Skeletal muscle cell (primary cell): ENCODE measurements around the gene CSNK1G2.

ENCODE experiments used
- DNase-seq: peaks from one replicate; pipeline ENCODE4 v3.0.0-alpha.2; 2010; ENCODE audit warnings: low read depth
- H3K4me3 ChIP-seq: 2 replicates; pipeline ENCODE4 v1.5.1; 2011; ENCODE audit warnings: low read depth, mild to moderate bottlenecking, control low read depth, low read length, moderate library complexity

CSNK1G2 gene

DNA sequence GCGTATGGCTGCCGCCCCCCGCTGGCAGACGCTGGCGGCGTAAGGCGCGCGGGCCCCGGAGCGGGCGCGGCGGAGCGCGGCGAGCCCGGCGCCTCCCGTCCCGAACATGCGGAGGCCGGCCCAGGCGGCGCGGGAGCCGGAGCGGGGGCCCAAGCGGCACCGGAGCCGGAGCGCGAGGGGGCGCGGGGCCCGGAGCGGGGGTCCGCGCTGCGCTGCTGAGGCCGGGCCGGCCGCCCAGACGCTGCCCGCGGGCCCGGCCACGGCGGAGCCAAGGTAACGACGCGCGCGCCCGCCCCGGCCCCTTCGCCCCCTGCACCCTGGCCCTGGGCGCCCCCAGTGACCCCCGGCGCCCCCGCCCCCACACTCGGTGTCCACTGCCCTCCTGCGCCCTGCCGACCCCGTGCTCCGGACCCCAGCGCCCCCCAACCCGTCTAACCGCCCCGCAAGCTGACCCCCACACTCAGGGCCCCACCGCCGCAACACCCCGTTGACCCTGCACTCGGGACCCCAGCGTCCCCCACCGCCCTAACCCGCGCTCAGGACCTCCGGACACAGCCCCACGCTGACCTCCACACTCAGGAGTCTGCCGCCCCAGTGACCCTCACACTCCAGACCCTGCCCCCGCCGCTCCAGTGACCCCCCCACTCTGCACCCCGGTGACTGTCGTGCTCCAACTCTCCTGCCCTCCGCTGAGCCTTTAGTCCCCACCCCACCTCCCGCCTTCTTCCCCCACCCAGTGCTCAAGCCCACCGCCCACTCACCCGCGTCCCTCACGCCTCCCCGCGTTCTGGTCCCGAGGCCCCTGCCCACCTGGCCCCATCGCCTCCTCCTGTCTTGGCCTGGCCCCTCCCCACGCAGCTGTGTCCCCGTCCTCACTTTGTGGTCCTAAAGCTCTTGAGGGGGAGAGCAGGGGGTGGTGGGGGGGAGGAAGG lies at the start of gene CSNK1G2:
TSS of gene CSNK1G2 (plus strand) at position 27 of the 932 bp plus-strand sequence. CDS start 28,601 bp downstream, outside the sequence.
- peak within 1 kb of the TSS; percentile 79 for H3K4me3 ChIP-seq
- DNase-seq, result no peak

DNA sequence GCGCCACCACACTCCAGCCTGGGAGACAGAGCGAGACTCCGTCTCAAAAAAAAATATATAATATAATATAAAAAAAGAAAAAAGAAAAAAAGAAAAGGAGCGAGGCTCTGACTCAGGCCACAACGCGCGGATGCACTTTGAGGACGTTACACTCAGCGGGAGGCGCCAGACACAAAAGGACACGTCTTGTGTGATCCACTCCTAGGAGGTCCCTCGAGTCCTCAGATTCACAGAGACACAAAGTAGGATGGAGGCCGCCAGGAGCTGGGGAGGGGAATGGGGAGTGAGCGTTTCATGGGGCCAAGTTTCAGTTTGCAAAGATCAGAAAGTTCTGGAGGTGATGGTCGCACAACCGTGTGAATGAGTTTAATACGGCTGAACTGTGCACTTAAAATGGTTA lies 47.2 kb upstream of the CSNK1G2 start:
- no peak for DNase-seq
- H3K4me3 ChIP-seq, result no peak overlapping the region

DNA sequence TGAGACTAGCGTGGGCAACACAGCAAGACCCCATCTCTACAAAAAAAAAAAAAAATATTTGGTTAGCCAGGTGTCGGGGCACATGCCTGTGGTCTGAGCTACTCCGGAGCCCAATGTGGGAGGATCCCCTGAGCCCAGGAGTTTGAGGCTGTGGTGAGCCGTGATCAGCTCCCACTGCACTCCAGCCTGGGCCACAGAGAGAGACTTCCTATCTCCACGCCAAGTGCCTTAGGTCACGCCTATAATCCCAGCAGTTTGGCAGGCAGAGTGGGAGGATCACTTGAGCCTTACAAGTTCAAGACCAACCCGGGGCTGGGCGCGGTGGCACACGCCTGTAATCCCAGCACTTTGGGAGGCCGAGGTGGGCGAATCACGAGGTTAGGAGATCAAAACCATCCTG lies 44.5 kb upstream of the CSNK1G2 start:
- H3K4me3 ChIP-seq, result no peak overlapping the region
- no peak for DNase-seq

DNA sequence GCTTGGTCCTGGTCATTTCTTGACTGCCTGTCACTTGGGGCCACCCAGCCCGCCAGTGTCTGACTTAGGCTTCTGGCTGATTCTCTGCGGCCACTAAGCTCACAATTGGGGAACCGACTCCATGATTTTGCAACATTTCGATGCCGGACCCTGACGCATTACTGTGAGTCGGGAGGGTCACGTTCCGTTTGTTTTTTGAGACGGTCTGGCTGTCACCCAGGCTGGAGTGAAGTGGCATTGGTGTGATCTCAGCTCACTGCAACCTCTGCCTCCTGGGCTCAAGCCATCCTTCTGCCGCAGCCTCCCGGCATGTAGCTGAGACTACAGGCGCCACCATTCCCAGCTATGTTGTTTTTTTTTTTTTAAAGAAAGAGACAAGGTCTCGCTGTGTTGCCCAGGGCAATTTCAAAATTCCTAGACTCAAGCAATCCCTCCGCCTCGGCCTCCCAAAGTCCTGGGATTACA lies 39.0 kb upstream of the CSNK1G2 start:
- DNase-seq, result no peak
- no peak overlapping the region for H3K4me3 ChIP-seq

DNA sequence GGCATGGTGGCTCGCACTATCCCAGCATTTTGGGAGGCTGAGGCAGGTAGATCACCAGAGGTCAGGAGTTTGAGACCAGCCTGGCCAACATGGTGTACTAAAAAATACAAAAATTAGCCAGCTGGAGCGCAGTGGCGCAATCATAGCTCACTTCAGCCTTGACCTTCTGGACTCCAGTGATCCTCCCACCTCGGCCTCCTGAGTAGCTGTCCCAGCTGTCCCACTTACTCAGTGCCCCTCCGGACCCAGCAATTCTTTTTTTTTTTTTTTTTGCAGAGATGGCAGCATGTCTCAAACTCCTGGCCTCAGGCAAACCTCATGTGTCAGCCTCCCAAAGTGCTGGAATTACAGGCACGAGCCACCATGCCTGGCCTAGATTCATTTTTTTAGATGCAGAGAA lies 38.0 kb upstream of the CSNK1G2 start:
- DNase-seq, result no peak
- H3K4me3 ChIP-seq, result no peak overlapping the region

DNA sequence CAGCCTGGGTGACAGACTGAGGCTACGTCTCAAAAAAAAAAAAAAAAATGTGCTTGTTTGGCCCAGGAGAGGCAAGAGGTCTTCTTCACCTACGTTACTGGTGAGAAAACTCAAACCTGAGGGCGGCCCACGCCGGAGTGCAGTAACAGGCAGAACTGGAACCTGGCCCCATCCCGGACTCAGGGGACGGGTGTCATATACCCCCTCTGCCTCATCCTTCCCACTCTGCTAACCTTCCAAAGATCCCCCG lies 36.2 kb upstream of the CSNK1G2 start:
- DNase-seq, result no peak
- H3K4me3 ChIP-seq, result peak overlapping the region; percentile 66

DNA sequence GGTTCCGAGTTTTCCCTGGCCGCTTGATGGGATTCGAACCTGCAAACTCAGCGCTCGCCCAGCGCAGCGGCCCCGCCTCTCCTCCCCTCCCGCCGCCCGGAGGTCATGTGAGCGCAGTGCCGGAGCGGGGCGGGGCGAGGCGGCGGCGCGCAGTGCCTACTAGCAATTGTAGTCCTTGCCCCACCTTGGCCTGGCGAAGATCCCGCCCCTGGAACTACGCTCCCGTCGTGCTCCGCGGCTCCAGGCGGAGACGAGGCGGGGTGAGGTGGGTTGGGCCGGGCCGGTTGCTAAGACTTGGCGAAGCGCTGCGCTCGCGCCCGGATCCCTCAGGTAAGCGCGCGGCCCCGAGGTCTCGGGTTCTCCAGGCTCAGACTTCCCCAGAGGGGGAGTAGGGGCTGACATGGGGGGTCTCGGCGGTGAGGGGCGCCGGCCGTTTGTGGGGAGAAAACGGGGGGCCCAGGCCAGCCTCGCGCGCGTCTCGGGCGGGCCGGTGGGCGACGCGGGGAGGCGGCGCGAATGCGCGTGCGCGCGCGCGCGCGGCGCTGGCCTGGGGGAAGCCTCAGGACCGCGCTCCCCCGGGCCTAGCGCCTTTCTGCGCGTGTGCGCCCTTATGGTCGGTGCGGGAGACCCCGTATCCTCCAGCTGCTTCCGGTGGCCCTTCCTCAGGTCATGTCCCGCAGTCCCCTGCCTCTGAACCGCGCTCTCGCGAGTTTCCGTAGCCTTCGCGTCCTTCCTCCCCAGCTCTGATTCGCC lies 35.7 kb upstream of the CSNK1G2 start, which contains the start of the genes ADAT3 and SCAMP4:
TSS of gene ADAT3 (plus strand) at position 290 of the 753 bp plus-strand sequence. CDS start 6,649 bp downstream, outside the sequence.
TSS of gene SCAMP4 (plus strand) at position 290 of the 753 bp plus-strand sequence. CDS start 9,621 bp downstream, outside the sequence.
- peak within 1 kb of the TSS; percentile 66 for H3K4me3 ChIP-seq

DNA sequence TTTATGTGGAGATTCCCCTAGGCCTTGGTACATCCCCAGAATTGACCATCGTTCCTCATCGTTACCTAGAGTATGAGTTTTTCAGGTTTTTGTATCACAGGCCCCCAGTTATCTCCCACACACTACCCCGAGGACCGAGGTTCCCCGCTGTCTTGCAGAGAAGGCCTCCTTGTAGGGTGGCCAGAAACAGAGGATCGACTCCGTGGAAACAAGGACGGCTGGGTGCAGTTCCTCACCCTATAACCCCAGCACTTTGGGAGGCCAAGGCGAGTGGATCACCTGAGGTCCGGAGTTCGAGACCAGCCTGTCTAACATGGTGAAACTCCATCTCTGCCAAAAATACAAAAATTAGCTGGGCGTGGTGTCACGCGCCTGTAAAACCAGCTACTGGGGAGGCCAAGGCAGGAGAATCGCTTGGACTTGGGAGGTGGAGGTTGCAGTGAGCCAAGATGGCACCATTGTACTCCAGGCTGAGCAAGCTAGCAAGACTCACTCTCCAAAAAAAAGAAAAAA lies 35.1 kb upstream of the CSNK1G2 start:
- peak overlapping the region; percentile 66 for H3K4me3 ChIP-seq
- DNase-seq, result no peak

More for the DNA sequence above, 35.7 kb upstream of the CSNK1G2 start, which contains the start of the genes ADAT3 and SCAMP4:
- peak; percentile 97 for DNase-seq

DNA sequence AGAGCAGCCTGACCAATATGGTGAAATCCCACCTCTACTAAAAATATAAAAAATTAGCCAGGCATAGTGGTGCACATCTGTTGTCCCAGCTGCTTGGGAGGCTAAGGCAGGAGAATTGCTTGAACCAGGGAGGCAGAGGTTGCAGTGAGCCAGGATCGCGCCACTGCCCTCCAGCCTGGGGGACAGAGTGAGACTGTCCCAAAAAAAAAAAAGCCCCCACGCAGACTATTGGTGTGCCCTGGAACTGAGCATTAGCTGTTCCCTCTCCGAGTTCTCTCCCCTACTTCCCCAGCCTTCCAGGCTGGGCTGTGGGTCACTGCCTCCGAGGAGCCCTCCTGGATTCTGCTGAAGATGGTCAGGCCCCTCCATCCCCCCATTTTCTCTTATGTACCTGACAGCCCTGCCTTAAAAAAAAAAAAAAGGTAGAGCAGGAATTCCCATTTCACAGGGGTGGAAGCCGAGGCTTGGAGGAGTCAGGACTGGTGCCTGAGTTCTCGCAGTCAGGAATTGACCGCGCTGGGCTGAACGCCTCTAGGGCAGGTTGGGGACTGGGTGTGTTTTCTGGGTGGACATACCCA lies 33.9 kb upstream of the CSNK1G2 start:
- no peak overlapping the region for H3K4me3 ChIP-seq

DNA sequence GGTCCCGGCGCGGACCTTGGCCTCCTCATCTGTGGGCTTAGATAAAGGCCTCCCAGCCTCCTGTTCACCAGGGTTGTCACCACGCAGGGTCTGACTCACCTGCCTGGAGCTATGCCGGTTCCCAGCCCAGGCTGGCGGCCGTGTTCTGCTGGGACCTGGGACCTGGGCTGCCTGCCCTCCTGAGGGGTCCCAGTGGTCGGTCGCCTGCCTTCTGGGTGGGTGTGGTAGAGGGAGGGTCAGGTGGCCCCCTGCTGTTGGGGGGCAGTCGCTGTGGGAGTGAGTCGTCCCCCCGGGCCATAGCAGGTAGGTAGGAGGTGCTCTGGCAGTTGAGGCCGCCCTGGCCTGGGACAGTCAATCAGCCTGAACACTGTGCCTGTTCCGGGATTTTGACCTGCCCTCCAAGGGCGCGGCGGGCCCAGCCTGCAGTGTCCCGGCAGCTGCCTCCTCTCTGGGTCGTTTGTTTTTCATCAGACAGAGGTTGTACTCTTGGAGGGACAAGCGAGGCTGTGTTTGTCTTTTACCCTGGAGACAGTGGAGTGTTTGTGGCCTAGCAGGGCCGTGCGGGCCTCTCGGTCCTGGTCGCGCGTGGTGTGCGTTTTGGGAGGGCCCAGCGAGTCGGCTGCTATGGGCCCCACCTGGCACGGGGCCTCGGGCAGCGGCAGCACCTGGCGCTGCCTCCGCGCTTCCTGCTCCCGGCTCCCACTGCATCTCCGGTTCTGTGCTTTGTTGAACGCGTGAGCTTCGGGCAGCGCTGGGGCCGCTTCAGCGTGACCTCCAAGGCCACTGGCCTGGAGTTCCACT lies 33.2 kb upstream of the CSNK1G2 start:
- DNase-seq, result no peak
- H3K4me3 ChIP-seq, result no peak overlapping the region

More for the DNA sequence above, 33.9 kb upstream of the CSNK1G2 start:
- DNase-seq, result no peak

DNA sequence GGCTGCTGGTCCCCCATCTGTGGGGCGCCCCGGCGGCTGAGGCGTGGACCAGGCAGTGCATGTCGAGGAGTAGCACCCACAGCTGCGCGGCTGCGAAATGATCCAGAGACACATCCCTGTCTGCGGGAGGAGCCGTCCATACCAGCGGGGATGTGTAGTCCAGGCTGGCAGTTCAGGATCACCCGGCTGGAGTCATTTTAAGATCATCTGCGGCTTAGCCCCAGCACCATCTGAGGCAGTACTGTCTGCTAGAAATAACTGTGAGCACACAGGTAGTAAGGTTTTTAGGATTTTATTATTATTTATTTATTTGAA lies 32.7 kb upstream of the CSNK1G2 start:
- DNase-seq, result no peak
- H3K4me3 ChIP-seq, result no peak overlapping the region

DNA sequence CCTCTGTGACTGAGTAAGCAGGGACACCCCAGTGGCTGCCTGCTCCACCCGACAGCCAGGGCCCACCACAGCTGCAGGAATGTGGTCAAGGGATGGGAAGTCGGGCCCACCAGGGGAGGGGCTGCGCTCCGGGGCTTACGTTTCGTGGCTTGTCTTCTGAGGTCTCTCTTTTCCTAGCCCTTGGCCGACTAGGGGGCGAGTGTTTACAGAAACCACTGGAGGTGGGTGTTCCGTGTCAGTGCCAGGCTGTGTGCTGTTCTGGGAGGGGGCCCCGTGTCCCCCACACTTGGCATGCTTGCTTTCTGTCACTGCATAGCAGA lies 31.3 kb upstream of the CSNK1G2 start:
- H3K4me3 ChIP-seq, result no peak overlapping the region
- no peak for DNase-seq

DNA sequence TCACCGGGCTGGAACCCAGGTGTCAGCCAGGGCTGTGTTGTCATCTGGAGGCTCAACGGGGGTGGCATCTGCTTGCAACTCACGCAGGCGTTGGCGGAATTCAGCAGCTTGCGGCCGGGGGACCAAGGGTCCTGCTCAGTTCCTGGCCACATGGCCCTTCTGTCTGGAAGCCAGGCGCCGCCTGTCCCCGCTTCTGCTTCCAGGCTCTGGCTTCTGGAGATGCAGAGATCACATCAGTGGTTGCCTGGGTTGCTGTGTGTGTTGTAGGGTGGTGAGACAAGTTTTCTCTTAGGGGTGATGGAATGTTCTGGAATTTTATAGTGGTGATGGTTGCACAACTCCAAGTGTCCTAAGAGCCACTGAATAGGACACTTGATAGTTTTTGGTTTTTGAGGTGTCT lies 30.8 kb upstream of the CSNK1G2 start:
- H3K4me3 ChIP-seq, result no peak overlapping the region
- DNase-seq, result no peak

DNA sequence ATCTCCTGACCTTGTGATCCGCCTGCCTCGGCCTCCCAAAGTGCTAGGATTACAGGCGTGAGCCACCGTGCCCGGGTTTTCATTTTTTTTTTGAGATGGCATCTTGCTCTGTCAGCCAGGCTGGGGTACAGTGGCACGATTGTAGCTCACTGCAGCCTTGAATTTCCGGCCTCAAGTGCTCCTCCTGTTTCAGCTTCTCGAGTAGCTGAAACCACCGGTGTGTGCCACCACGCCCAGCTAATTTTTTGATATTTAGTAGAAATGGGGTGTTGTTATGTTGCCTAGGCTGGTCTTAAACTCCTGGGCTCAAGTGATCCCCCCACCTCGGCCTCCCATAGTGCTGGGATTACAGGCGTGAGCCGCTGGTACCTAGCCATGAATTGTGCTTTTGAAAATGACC lies 29.9 kb upstream of the CSNK1G2 start:
- DNase-seq, result no peak

DNA sequence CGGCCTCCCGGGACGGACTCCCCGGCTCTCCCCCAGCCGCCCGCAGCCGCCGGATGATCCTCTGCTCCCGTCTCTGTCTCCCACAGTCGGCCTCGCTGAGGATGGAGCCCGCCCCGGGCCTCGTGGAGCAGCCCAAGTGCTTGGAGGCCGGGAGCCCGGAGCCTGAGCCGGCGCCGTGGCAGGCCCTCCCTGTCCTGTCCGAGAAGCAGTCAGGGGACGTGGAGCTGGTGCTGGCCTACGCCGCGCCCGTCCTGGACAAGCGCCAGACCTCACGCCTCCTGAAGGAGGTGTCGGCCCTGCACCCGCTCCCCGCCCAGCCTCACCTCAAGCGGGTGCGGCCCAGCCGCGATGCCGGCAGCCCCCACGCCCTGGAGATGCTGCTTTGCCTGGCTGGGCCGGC lies 29.0 kb upstream of the CSNK1G2 start:
- DNase-seq, result no peak
- no peak overlapping the region for H3K4me3 ChIP-seq

More for the DNA sequence above, 29.9 kb upstream of the CSNK1G2 start:
- H3K4me3 ChIP-seq, result no peak overlapping the region

DNA sequence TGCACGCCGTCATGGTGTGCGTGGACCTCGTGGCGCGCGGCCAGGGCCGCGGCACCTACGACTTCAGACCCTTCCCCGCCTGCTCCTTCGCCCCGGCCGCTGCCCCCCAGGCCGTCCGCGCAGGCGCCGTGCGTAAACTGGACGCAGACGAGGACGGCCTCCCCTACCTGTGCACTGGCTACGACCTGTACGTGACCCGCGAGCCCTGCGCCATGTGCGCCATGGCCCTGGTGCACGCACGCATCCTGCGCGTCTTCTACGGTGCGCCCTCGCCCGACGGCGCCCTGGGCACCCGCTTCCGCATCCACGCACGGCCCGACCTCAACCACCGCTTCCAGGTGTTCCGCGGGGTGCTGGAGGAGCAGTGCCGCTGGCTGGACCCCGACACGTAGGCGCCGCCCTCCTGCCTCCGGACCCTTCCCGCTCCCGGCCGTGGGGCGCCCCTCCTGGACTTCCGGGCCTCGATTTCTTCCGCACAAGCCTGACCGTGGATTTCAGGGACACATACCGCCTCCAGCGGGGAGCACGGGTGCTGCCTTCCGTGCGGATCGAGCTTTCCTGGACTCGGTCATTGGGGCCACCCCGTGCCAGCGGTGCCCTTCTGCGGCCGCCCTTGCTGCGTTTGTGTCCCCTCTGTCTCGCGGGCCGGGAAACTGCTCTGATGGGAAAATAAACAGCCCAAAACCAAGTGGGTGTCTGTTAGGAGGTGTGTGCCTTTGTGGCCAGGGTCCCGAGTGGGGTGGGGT lies 28.0 kb upstream of the CSNK1G2 start:
- DNase-seq, result no peak
- no peak overlapping the region for H3K4me3 ChIP-seq

DNA sequence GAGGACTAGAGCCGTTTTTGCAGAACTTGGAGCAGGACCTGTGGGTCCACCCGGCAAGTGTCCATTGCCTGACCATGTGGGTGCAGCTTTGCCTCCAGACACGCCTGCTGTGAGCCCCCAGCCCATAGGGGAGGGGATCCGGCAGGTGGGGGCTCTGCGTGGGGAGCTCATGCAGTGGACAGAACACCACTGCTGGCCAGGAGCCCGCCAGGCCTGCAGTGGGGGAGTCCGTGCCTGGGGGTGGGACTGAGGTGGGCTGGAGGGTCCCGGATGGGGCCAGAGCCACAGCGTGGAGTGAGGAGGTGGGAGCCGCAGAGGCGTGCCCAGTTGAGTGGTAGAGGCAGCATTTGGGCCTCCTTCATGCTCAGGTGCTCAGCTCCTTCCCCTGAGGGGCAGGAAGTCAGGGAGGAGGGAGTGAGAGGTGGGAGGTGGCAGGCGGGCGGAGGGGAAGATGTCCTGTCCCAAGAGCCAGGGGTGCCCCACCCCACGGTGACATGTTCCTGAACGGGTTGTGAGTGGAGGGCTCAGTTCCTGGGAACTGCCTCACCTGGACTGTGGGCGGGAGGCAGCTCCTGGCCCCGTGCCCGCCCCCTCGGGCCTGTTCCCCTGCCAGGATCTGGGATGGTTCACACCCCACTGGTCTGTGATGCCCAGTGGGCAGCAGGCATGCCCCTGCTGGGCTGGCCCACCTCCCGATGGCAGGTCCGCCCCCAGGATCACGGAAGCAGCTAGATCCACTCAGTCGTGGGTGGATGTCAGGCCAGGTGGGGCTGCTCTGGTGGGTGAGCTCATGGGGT lies 27.0 kb upstream of the CSNK1G2 start:
- no peak for DNase-seq
- H3K4me3 ChIP-seq, result no peak overlapping the region

DNA sequence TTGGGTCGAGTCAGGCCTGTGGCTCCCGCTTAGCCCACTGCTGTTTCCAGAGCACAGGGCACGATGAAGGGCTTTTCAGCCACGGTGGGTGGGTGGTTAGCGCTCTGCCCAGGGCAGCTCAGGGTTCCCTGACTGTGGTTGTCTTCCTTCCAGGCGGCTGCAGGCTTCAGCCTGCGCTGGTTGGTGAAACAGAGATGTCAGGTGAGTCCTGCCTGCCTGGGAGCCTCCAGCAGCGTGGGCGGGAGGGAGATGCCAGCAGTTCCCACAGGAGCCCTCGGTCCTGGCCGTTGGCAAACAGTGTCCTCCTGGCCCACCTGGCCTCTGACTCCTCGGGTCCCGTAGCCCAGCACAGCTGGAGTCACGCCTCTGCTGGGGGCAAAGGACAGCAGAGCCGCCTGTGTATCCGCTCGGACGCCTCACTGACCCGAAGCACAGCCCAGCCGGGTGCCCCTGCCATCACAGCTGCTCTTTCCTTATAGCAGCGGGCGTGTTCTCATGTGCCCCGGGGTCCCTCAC lies 26.1 kb upstream of the CSNK1G2 start:
- no peak overlapping the region for H3K4me3 ChIP-seq
- DNase-seq, result no peak
